Colonic mucosa (tissue), 4 donors: ENCODE data around the gene ING2. TPM values are rescaled to one million over a fixed set of nuclear protein-coding genes. Genes with fewer than 3 reads are reported as not detected.

Experiments
- DNase-seq: peaks from one replicate; pipeline ENCODE4 v3.0.0-alpha.2; 2020
- H3K27ac ChIP-seq: fragments of 200-600 bp; one replicate; pipeline ENCODE4 v1.8.0; 2021
- H3K27me3 ChIP-seq: fragments of 200-600 bp; one replicate; pipeline ENCODE4 v1.8.0; 2021
- H3K36me3 ChIP-seq: fragments of 200-600 bp; one replicate; pipeline ENCODE4 v1.8.0; 2021
- H3K4me1 ChIP-seq: fragments of 200-600 bp; one replicate; pipeline ENCODE4 v1.8.0; 2021; ENCODE audit warnings: mild to moderate bottlenecking
- H3K4me3 ChIP-seq: fragments of 200-600 bp; one replicate; pipeline ENCODE4 v1.8.0; 2021
- H3K9ac ChIP-seq, 2 donors: one replicate each; pipeline ENCODE4 v1.7.0; 2013; ENCODE audit warnings: control low read depth in 2 of 2, low read depth in 2 of 2, low read length in 2 of 2
- H3K9me3 ChIP-seq: fragments of 200-600 bp; one replicate; pipeline ENCODE4 v1.8.0; 2021
- CTCF ChIP-seq: fragments of 200-600 bp; IDR thresholded peaks from one replicate; pipeline ENCODE4 v1.8.0; 2022; ENCODE audit warnings: antibody characterized with exemption, mild to moderate bottlenecking
- intact Hi-C: fragments of 100-400 bp; cut with DNase I; formaldehyde crosslinking; loops from one replicate; pipeline ENCODE4 v1.14.1; 2022
- total RNA-seq, 2 donors: library from RNA; stranded (reverse); fragmentation: NEBNext Ultra II Directional in 1 of 2; extraction: Animal tissue kit (Norgen Biotek cat#: 25700) in 1 of 2; gene quantifications; one replicate each; pipeline ENCODE4 v1.2.1, GENCODE V29; 2021
- donor health status: healthy.
- donor health status: DM: no; HTN: no; CAD: no.
- donor health status: DM: no; HTN: no; CAD: no.

The ING2 gene
- total RNA-seq, 2 donors from 2014 or later, result 11.0 to 15.3 TPM

GRCh38 chr4:183493246-183493645 is 11.6 kb upstream of the ING2 start:
- Histone ChIP-seq H3K9ac (no peak overlapping the region), H3K27me3 (no peaks in the 10 kb centered on the region), H3K9me3 (no peaks in the 10 kb centered on the region), H3K36me3 (no peaks in the 10 kb centered on the region), H3K4me1 (no peaks in the 10 kb centered on the region), H3K4me3 (no peak overlapping the region), H3K27ac (no peak overlapping the region)
- no peak for DNase-seq
- intact Hi-C loops, result no loop called here
- TF ChIP-seq CTCF, result no peak

GRCh38 chr4:183495184-183495583 is 9.7 kb upstream of the ING2 start:
- H3K9ac ChIP-seq, result no peak overlapping the region
- intact Hi-C loops, result no loop called here
- H3K9me3 ChIP-seq, result no peaks in the 10 kb centered on the region
- no peak overlapping the region for H3K27ac ChIP-seq
- no peaks in the 10 kb centered on the region for H3K36me3 ChIP-seq
- TF ChIP-seq CTCF, result no peak
- no peaks in the 10 kb centered on the region for H3K4me1 ChIP-seq
- H3K27me3 ChIP-seq, result no peaks in the 10 kb centered on the region
- no peak overlapping the region for H3K4me3 ChIP-seq
- no peak for DNase-seq

GRCh38 chr4:183499389-183499788 is 5.5 kb upstream of the ING2 start:
- peak; percentile 24 for DNase-seq

GRCh38 chr4:183499801-183500200 is 5.1 kb upstream of the ING2 start:
- no peak for TF ChIP-seq CTCF
- Histone ChIP-seq H3K4me3 (no peak overlapping the region), H3K9me3 (no peaks in the 10 kb centered on the region), H3K27me3 (no peaks in the 10 kb centered on the region), H3K27ac (no peak overlapping the region), H3K36me3 (no peaks in the 10 kb centered on the region), H3K9ac (no peak overlapping the region), H3K4me1 (no peaks in the 10 kb centered on the region)
- intact Hi-C loops, result loop anchor here (10.0 kb wide), 1 partner anchor 45 kb away; no protein-coding TSS in a partner anchor
- no peak for DNase-seq

More at GRCh38 chr4:183499389-183499788, 5.5 kb upstream of the ING2 start:
- Histone ChIP-seq H3K27ac (no peak overlapping the region), H3K36me3 (no peaks in the 10 kb centered on the region), H3K4me3 (no peak overlapping the region), H3K9ac (no peak overlapping the region), H3K4me1 (no peaks in the 10 kb centered on the region), H3K27me3 (no peaks in the 10 kb centered on the region), H3K9me3 (no peaks in the 10 kb centered on the region)
- intact Hi-C loops, result no loop called here
- no peak for TF ChIP-seq CTCF

GRCh38 chr4:183503497-183504063 is 1.3 kb upstream of the ING2 start:
- DNase-seq, result no peak
- TF ChIP-seq CTCF, result no peak
- intact Hi-C loops, result loop anchor here (10.0 kb wide), 1 partner anchor 49 kb away; no protein-coding TSS in a partner anchor
- Histone ChIP-seq H3K4me3 (peak overlapping the region; percentile 97), H3K4me1 (no peaks in the 10 kb centered on the region), H3K27ac (peak overlapping the region; percentile 96), H3K9ac (peak overlapping the region; percentile 87 to 89), H3K27me3 (no peaks in the 10 kb centered on the region), H3K9me3 (no peaks in the 10 kb centered on the region), H3K36me3 (no peaks in the 10 kb centered on the region)
